Astrocyte (in vitro differentiated cells and primary cell): ENCODE measurements around the gene CXCL14. TPM values are rescaled to one million over a fixed set of nuclear protein-coding genes. Genes with fewer than 3 reads are reported as not detected.

Experiments
- DNase-seq: peaks from one replicate; pipeline ENCODE4 v3.0.0-alpha.2; 2010; ENCODE audit warnings: low read depth
- FAIRE-seq: peaks from 2 replicates; lab custom pipeline; 2011; peaks lifted over from hg19 to GRCh38; lab: Jason Lieb, UNC
- H2AFZ ChIP-seq: 2 replicates; pipeline ENCODE4 v1.6.0; 2012; ENCODE audit warnings: low read depth, low read length, inconsistent platforms
- H3K27ac ChIP-seq: 2 replicates; pipeline ENCODE4 v1.5.1; 2011; ENCODE audit warnings: low read depth, low read length, inconsistent platforms
- H3K27me3 ChIP-seq: 2 replicates; pipeline ENCODE4 v1.6.0; 2011; ENCODE audit warnings: low read length, inconsistent platforms; ENCODE audit not compliant: insufficient read depth
- H3K36me3 ChIP-seq: 2 replicates; pipeline ENCODE4 v1.5.1; 2011; ENCODE audit warnings: low read length, inconsistent platforms; ENCODE audit not compliant: insufficient read depth
- H3K4me1 ChIP-seq: 2 replicates; pipeline ENCODE4 v1.5.1; 2011; ENCODE audit warnings: low read length, inconsistent platforms; ENCODE audit not compliant: insufficient read depth
- H3K4me2 ChIP-seq: 2 replicates; pipeline ENCODE4 v1.6.0; 2012; ENCODE audit warnings: low read length, inconsistent platforms
- H3K4me3 ChIP-seq: 2 replicates; pipeline ENCODE4 v1.5.1; 2011; ENCODE audit warnings: low read depth, mild to moderate bottlenecking, low read length, inconsistent platforms; ENCODE audit not compliant: insufficient read depth
- H3K79me2 ChIP-seq: 2 replicates; pipeline ENCODE4 v1.6.0; 2012; ENCODE audit warnings: mild to moderate bottlenecking, low read length, inconsistent platforms; ENCODE audit not compliant: insufficient read depth
- H3K9ac ChIP-seq: 2 replicates; pipeline ENCODE4 v1.6.0; 2012; ENCODE audit warnings: mild to moderate bottlenecking, low read length, inconsistent platforms
- H3K9me3 ChIP-seq: 2 replicates; pipeline ENCODE4 v1.5.1; 2012; ENCODE audit warnings: low read depth, mild to moderate bottlenecking, low read length, inconsistent platforms; ENCODE audit not compliant: insufficient read depth
- H4K20me1 ChIP-seq: 2 replicates; pipeline ENCODE4 v1.6.0; 2012; ENCODE audit warnings: low read length, inconsistent platforms; ENCODE audit not compliant: insufficient read depth
- H3K27ac Mint-ChIP-seq: one replicate; pipeline ENCODE4 v1.8.0; 2021; ENCODE audit warnings: mild to moderate bottlenecking, mixed read lengths; ENCODE audit not compliant: unreplicated experiment
- H3K27me3 Mint-ChIP-seq: one replicate; pipeline ENCODE4 v1.8.0; 2021; ENCODE audit warnings: low read depth, mixed read lengths; ENCODE audit not compliant: unreplicated experiment
- H3K36me3 Mint-ChIP-seq: one replicate; pipeline ENCODE4 v1.8.0; 2021; ENCODE audit warnings: low read depth, mixed read lengths; ENCODE audit not compliant: unreplicated experiment
- H3K4me1 Mint-ChIP-seq: one replicate; pipeline ENCODE4 v1.8.0; 2021; ENCODE audit warnings: low read depth, mixed read lengths; ENCODE audit not compliant: unreplicated experiment
- H3K4me3 Mint-ChIP-seq: one replicate; pipeline ENCODE4 v1.8.0; 2021; ENCODE audit warnings: mild to moderate bottlenecking, moderate library complexity, mixed read lengths; ENCODE audit not compliant: unreplicated experiment
- H3K9me3 Mint-ChIP-seq: one replicate; pipeline ENCODE4 v1.8.0; 2021; ENCODE audit warnings: mild to moderate bottlenecking, mixed read lengths; ENCODE audit not compliant: unreplicated experiment
- EZH2 ChIP-seq: IDR thresholded peaks from 2 replicates; pipeline ENCODE4 v1.6.1; 2012; ENCODE audit warnings: mild to moderate bottlenecking, low read length, inconsistent platforms; ENCODE audit not compliant: insufficient read depth
- total RNA-seq: library from RNA; stranded (reverse); gene quantifications from 2 replicates; pipeline ENCODE4 v1.2.1, GENCODE V29; 2021
- TF ChIP-seq, protein P1 (sequence below): IDR thresholded peaks from 2 replicates; pipeline ENCODE4 v1.5.1; 2011; ENCODE audit warnings: low read depth, mild to moderate bottlenecking, inconsistent platforms, low read length, moderate library complexity; ENCODE audit not compliant: insufficient read depth

Gene CXCL14
- total RNA-seq, 1 donor from 2014 or later, result 1.0 TPM

GRCh38 chr5:135565725-135566421 lies 12.9 kb downstream of the CXCL14 start:
- H3K9me3 Mint-ChIP-seq, result peaks cover 2% of the 10 kb centered on the region
- no peak overlapping the region for H3K4me2 ChIP-seq
- TF ChIP-seq, protein P1, sequence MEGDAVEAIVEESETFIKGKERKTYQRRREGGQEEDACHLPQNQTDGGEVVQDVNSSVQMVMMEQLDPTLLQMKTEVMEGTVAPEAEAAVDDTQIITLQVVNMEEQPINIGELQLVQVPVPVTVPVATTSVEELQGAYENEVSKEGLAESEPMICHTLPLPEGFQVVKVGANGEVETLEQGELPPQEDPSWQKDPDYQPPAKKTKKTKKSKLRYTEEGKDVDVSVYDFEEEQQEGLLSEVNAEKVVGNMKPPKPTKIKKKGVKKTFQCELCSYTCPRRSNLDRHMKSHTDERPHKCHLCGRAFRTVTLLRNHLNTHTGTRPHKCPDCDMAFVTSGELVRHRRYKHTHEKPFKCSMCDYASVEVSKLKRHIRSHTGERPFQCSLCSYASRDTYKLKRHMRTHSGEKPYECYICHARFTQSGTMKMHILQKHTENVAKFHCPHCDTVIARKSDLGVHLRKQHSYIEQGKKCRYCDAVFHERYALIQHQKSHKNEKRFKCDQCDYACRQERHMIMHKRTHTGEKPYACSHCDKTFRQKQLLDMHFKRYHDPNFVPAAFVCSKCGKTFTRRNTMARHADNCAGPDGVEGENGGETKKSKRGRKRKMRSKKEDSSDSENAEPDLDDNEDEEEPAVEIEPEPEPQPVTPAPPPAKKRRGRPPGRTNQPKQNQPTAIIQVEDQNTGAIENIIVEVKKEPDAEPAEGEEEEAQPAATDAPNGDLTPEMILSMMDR, result peak; percentile 86
- no peak for TF ChIP-seq EZH2
- FAIRE-seq (no peak), DNase-seq (peak; percentile 10)
- H3K4me3 ChIP-seq, result no peak overlapping the region
- H3K4me1 ChIP-seq, result no peaks in the 10 kb centered on the region
- H3K4me3 Mint-ChIP-seq, result no peak overlapping the region
- no peaks in the 10 kb centered on the region for H3K79me2 ChIP-seq
- no peak overlapping the region for H3K9ac ChIP-seq
- H2AFZ ChIP-seq, result no peak overlapping the region
- no peak overlapping the region for H3K27ac ChIP-seq
- H3K36me3 ChIP-seq, result no peaks in the 10 kb centered on the region
- H3K27me3 ChIP-seq, result peaks cover 7% of the 10 kb centered on the region
- H3K36me3 Mint-ChIP-seq, result no peaks in the 10 kb centered on the region
- H3K27me3 Mint-ChIP-seq, result peaks cover 41% of the 10 kb centered on the region
- H4K20me1 ChIP-seq, result no peaks in the 10 kb centered on the region
- H3K4me1 Mint-ChIP-seq, result no peaks in the 10 kb centered on the region
- H3K9me3 ChIP-seq, result no peaks in the 10 kb centered on the region
- no peak overlapping the region for H3K27ac Mint-ChIP-seq

DNA sequence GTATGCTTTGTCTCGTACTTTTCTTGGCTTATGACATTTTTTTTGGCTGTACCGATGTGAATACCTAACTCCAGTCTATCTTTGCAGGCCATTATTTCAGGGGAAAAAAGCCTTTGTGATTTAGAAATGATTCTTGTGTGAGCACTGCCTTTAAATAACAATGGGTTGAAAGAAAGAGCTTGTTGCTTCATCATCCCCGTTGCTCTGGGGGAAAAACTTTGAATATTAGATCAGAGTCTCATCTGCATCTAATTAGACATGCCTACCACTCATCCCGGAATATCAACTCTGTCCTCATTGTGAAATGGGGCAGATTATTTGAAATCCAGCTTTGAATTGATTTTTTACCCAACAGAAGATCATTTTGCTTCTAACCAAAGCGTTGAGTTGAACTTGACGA lies 13.5 kb downstream of the CXCL14 start:
- H3K4me3 ChIP-seq, result no peak overlapping the region
- Mint-ChIP-seq H3K27ac (no peak overlapping the region), H3K36me3 (no peaks in the 10 kb centered on the region), H3K4me3 (no peak overlapping the region), H3K27me3 (peaks cover 43% of the 10 kb centered on the region), H3K4me1 (no peaks in the 10 kb centered on the region), H3K9me3 (peaks cover 2% of the 10 kb centered on the region)
- H3K27me3 ChIP-seq, result peaks cover 7% of the 10 kb centered on the region
- no peak overlapping the region for H3K27ac ChIP-seq
- no peaks in the 10 kb centered on the region for H3K79me2 ChIP-seq
- FAIRE-seq (no peak), DNase-seq (no peak)
- H4K20me1 ChIP-seq, result no peaks in the 10 kb centered on the region
- no peaks in the 10 kb centered on the region for H3K4me1 ChIP-seq
- H2AFZ ChIP-seq, result no peak overlapping the region
- H3K4me2 ChIP-seq, result no peak overlapping the region
- H3K36me3 ChIP-seq, result no peaks in the 10 kb centered on the region
- no peak overlapping the region for H3K9ac ChIP-seq
- H3K9me3 ChIP-seq, result no peaks in the 10 kb centered on the region
- TF ChIP-seq EZH2, result no peak
- TF ChIP-seq, protein P1, result no peak

DNA sequence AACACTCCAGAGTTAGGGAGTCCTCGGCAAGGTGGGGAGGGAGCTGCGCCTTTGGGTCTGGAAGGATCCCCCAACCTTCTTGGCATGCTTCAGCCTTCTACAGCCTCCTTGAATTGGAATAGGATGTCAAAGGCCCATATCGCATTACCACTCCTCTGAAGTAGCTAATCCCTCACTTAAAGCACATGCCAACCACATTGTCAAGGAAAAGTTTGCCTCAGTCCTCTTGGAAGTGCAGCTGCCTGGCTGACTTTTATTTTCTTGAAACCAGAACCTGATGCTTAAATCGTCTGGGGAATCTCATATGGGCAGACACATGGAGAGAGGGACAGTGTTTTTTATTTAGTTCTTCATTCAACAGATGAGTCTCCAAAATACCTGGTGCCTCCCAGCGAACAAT lies 14.5 kb downstream of the CXCL14 start:
- H3K27ac ChIP-seq, result no peak overlapping the region
- Mint-ChIP-seq H3K9me3 (peaks cover 2% of the 10 kb centered on the region), H3K4me1 (no peaks in the 10 kb centered on the region), H3K27me3 (peaks cover 50% of the 10 kb centered on the region), H3K4me3 (no peak overlapping the region), H3K36me3 (no peaks in the 10 kb centered on the region), H3K27ac (no peak overlapping the region)
- FAIRE-seq, result no peak
- no peaks in the 10 kb centered on the region for H4K20me1 ChIP-seq
- no peak overlapping the region for H3K9ac ChIP-seq
- no peak overlapping the region for H2AFZ ChIP-seq
- no peaks in the 10 kb centered on the region for H3K4me1 ChIP-seq
- DNase-seq, result no peak
- H3K4me3 ChIP-seq, result no peak overlapping the region
- H3K36me3 ChIP-seq, result no peaks in the 10 kb centered on the region
- H3K4me2 ChIP-seq, result no peak overlapping the region
- H3K9me3 ChIP-seq, result no peaks in the 10 kb centered on the region
- peaks cover 12% of the 10 kb centered on the region for H3K27me3 ChIP-seq
- TF ChIP-seq, protein P1, result no peak
- TF ChIP-seq EZH2, result no peak
- H3K79me2 ChIP-seq, result no peaks in the 10 kb centered on the region
